Thoracic aorta endothelial cell (primary cell): ENCODE data around the gene AFF3. TPM values are rescaled to one million over a fixed set of nuclear protein-coding genes. Genes with fewer than 3 reads are reported as not detected.

Experiments used
- total RNA-seq: library from RNA; depleted of rRNA; stranded (reverse); fragments of >200 nt; gene quantifications from 2 replicates; pipeline ENCODE4 v1.2.3, GENCODE V29; 2012

Gene AFF3, protein sequence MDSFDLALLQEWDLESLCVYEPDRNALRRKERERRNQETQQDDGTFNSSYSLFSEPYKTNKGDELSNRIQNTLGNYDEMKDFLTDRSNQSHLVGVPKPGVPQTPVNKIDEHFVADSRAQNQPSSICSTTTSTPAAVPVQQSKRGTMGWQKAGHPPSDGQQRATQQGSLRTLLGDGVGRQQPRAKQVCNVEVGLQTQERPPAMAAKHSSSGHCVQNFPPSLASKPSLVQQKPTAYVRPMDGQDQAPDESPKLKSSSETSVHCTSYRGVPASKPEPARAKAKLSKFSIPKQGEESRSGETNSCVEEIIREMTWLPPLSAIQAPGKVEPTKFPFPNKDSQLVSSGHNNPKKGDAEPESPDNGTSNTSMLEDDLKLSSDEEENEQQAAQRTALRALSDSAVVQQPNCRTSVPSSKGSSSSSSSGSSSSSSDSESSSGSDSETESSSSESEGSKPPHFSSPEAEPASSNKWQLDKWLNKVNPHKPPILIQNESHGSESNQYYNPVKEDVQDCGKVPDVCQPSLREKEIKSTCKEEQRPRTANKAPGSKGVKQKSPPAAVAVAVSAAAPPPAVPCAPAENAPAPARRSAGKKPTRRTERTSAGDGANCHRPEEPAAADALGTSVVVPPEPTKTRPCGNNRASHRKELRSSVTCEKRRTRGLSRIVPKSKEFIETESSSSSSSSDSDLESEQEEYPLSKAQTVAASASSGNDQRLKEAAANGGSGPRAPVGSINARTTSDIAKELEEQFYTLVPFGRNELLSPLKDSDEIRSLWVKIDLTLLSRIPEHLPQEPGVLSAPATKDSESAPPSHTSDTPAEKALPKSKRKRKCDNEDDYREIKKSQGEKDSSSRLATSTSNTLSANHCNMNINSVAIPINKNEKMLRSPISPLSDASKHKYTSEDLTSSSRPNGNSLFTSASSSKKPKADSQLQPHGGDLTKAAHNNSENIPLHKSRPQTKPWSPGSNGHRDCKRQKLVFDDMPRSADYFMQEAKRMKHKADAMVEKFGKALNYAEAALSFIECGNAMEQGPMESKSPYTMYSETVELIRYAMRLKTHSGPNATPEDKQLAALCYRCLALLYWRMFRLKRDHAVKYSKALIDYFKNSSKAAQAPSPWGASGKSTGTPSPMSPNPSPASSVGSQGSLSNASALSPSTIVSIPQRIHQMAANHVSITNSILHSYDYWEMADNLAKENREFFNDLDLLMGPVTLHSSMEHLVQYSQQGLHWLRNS (N-terminal part only)
- total RNA-seq: 0.07 TPM in 1 of 2 replicates, not detected in the other

DNA sequence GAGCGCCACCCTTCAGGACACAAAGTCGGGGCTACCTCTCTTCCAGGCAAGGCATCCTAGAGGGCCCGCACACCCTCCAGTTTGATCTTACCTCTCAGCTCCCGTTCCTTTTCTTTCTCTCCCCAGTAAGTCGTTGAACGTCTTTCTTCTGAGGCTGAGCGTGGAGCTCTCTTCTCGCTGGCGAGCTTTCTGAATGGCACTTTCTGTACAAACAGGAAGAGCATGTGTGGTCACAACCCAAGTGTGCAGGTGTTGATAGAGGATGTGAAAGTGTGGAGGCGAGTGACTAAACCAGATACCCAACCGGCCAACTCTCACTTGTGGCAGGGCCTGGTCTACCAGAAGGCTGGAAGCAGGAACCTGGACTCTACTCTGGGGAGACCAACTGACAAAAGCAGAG, at the start of gene AFF3:
TSS of gene AFF3 (minus strand) at position 198 of the 400 bp plus-strand sequence. CDS start 38,136 bp downstream, outside the sequence.

Other genes starting within 250 kb of the AFF3 start
- under 0.01 TPM in 1 of 2 replicates, not detected in the other for gene LONRF2, start 179.9 kb upstream of the AFF3 start, total RNA-seq